Measurements from ENCODE around the gene RP9.

The RP9 gene, protein sequence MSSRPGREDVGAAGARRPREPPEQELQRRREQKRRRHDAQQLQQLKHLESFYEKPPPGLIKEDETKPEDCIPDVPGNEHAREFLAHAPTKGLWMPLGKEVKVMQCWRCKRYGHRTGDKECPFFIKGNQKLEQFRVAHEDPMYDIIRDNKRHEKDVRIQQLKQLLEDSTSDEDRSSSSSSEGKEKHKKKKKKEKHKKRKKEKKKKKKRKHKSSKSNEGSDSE

DNA sequence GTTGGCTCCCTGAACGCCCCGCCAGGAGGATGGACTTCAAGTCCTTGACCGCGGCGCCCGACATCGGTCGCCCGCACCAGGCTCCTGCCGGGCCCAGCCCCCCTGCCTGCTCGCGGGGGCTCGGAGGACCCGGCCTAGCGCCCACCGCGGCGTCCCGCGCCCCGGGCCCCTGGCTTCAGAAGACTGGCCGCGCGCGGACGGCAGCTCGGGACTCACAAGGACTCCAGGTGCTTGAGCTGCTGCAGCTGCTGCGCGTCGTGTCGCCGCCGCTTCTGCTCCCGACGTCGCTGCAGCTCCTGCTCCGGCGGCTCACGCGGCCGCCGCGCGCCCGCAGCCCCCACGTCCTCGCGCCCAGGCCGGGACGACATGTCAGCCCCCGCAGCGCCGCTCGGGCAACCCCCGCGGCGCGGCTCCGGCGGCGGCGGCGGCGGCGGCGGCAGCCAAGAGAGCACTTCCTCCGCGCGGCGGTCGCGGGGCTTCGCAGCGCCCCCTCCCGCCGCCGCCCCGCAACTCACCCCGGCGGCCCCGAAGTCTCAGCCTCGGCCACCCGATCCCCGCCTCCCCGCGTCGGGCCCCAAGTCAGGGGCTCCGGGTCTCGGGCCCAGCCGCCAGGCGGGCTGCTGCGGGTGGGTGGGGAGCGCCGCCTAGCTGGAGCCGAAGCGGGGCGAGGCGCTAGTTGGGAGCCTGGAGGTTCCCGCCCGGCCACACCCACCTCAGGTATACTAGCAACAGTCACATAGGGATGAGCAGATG is at the start of gene RP9:
TSS of gene RP9 (minus strand) at position 400 of the 753 bp plus-strand sequence. CDS start at position 368, 32 bp downstream.
- peak; percentile 62 to 73 for DNase-seq

DNA sequence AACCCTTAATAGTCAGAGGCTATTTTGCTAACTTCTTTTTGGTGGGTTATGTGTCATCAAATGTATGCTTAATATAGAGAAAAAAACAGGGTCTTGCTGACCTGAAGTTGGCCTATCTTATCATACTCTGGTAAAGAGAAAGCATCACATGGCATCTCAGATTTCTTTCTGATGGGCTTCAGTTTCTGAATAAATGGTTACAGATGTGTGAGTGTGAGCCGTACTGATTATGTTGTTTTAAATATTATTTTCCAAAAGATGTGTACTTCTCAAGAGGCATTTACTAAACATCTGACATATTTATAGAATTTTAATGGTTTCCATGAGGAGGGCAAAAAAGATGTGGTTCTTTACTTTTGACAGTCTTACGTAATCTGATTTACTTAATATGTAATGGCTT is 48.6 kb upstream of the RP9 start:
- no peak for DNase-seq

DNA sequence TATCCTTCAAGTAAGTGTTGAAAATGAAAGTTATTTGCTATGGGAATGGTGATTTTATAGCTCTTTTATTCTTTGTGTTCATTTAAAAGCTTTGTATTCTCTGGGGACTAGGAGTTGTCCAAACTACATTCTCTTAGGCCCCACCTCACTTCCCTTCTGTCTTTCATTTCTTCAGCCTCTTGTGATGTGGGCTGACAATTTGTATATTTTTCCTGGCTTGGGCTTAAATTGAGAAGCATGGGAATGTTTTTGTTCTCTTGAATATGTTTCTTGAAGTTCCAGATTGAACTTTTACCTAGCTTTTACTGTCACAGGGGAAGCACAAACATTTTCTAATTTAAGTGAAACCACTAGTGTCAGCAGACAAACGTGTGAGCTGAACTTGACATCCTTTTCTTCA is 48.1 kb upstream of the RP9 start:
- DNase-seq, result no peak

DNA sequence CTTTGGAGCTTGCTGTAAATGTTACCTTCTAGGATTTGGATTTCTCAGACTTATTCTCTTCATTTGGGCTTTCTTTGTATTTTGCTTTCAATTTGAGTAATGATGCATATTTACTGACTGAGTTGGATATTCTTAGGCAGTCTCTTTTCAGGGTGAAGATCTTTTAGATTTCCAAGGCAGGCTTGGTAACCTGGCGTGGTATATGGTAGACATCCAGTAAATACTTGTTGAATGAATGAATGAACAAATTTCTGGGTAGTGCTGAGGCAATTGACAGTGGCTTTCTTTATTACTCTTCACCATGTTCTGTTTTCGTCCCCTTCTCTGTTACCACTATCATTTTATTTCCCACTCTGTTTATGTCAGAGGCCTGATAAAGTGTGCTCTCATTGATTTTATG is 47.2 kb upstream of the RP9 start:
- no peak for DNase-seq

DNA sequence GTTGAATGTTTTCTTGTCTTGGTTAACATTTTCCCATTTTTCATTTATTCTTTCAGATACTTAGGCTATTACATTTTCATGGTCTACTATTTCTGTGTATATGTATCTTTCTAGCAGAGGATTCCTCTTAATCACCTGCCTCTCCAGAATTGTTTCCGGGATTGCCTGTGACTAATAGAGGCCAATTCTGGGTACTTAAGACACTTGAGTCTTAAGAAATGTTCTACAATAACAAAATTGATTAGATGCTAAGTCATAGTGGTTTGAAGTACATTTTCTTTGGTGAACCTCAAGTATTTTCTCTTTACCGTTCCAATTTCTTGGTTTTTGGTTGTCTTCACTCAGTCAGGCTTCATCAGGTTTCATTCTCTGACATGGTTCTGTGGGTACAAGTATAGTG is 46.6 kb upstream of the RP9 start:
- DNase-seq, result no peak

DNA sequence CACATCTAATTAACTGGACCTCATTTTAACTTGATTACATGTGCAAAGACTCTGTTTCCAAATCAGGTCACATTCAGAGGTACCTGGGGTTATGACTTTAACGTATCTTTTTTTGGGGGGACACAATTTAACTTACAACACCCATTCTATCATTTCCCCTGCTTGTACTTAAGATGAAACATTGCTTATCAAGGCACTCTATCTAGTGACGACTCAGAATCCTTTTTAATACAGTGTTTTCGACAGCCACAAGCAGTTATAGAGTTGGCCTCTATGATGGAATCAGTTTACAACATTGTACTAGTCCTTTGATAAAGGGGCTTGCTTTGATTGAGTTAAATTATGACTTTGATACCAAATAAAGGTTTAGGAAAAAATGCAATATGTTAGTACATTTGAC is 42.9 kb upstream of the RP9 start:
- no peak for DNase-seq

DNA sequence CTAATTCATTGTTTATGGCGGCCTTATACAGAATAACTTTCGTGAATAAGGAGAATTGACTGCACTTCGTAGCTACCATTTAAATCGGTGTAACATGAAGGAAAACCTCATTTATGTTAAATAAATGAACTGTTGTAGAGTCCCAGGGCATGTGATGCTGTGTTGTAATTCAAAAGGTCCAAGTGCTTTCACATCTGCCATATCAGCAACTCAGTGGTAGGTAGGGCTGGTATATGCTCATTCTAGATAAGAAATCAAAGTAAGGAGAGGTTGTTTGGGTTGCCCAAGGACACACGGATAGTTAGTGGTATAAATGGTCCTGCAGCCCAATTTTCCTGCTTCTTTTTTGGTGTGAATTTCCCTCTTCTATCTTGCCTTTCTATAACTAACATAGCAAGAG is 36.0 kb upstream of the RP9 start:
- DNase-seq, result no peak

DNA sequence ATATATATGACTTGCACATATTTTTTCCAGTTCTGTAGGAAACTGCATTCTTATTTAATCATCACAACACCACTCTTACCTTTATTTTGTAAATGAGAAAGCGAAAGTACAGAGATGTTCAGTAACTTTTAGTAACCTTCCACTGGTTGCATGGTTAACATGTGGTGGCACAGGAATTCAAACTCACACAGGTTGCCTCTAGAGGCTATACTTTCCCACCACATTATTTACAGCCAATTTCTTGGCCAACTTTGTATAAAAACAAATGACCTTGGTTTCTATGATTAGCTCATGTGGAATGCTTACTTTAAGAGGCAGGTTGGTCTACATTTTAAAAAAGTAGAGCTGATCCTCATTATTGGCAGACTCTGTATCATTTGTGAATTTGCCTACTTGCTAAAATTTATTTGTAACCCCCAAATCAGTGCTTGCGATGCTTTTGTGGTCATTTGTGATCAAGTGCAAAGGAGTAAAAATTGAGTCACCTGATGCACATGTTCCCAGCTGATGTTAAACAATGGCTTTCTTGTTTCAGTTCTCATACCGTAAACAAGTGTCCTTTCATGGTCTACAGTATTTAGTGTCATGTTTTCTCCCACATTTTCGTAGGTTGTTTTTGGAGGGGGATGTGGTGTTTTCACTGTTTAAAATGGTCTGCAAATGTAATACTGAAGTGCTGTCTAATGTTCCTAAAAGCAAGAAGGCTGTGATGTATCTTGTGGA is 35.0 kb upstream of the RP9 start:
- DNase-seq, result no peak

DNA sequence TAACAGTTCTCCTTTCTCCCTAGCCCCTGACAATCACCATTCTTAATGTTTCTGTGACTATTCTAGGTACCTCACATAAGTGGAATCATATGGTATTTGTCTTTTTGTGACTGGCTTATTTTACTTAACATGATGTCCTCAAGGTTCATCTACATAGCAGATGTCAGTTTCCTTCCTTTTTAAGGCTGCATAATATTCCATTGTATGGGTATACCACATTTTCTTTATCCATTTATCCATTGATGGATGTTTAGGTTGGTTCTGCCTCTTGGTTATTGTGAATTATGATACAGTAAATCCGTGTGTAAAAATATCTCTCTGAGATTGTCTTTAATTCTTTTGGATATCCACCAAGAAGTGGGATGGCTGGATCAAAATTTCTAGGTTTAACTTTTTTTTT is 33.4 kb upstream of the RP9 start:
- no peak for DNase-seq

DNA sequence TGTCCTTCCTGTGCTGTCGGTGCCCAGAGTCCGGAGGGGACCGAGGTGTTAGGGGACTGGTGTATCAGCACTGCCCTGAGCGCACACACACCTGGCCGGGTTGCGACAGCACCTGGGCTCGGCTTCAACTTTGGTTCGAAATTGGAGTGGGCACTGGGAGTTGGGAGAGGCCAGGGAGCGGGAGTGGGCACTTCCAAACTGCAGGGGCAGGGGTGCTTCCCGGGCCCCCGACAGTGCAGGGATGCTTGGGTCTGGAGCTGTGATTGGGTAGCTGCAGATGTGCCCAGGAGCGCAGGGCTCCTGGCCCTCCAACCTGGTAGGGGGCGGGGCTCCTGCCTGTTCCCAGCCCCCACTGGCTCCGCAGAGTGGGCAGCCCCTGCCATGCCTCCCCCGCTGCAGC is 27.9 kb upstream of the RP9 start:
- no peak for DNase-seq

DNA sequence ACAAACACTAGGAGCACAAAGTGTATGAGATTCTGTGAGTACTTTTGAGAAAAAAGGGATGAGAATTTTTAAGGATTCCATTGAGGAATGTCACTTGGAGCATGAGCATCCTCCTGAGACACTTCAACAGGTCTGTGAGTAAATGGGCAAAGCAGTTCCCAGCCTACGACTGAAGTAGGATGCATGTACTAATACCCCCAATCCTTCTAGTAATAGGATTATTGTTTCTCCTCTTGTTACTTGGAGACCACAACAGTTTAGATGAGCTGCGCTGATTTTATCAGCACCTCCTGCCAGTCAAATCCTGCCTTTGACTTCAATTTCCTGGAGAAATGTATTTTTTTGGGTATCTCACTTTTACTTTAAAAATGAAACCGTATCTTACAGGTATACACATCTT is 21.0 kb upstream of the RP9 start:
- no peak for DNase-seq

DNA sequence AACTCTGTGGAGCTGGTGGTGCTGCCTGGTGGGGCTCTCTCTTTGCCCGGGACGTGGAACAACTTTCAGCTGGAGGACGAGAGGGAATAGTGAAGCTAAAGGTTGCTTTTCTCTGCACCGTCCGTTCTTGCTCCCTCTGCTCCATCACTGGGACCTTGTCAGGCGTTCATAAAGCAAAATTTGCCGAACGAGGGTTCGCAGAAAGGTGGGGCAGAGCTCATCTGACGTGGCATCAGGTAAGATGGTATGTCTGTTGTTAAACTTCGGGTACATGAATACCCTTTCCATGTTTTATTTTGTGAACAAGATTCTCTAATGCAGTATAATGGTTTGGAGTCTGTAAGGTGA is 20.6 kb upstream of the RP9 start:
- DNase-seq, result no peak

DNA sequence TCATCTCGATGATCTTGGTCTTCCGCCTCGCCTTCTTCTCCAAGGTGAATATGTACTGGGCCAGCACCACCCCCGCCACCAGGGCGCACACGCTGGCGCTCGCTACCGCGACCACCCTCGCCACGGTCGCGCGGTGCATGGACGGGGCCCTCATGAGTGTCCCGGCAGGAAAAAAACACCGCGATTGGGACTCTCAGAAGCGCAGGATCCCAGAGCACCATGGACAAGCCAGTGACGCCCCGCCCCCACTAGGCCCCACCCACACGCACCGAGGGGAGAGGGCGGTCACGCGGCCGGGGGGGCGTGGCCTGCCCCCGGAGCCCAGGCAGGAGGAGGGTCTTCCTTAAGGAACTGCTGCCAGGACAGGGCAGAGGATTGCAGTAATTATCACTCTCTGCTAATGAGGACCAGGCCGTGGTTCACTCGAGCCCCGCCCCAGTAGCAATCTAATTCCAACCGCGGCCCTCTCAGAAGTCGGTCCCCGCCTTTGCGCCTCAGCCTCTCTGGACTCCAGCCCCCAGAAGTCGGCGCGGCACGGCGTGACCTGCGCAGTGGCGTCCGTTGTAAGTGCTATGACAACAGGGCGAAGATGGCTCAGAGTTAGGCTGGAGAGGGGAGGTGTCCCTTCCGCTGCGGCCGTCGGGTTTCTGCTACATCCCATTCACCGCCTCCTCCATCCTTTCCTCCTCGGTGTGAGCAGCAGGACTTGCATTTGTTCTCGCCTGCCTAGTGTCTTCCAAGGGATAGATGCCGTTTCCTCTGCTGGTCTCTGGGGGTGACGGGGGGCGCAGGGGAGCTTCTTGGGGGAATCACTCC is 20.0 kb upstream of the RP9 start, which contains the start of gene BBS9:
TSS of gene BBS9 (plus strand) at position 575 of the 816 bp plus-strand sequence. CDS start 16,689 bp downstream, outside the sequence.
- peak; percentile 84 to 85 for DNase-seq

DNA sequence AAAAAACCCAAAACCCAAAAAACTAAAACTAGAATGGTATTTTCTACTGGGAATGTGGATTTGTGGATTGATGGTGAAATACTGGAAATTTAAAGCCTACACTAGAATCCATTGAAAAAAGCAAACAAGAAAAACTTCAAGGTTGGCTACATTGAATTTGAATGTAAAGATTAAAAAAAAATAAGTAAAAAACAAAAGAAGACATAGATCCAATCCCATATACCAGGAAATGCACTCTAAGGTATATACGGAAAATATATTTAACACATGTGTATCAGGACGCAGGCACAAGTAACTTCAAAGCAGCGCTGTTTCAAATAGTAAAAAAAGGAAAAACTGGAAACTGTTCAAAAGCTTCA is 19.4 kb upstream of the RP9 start:
- no peak for DNase-seq

DNA sequence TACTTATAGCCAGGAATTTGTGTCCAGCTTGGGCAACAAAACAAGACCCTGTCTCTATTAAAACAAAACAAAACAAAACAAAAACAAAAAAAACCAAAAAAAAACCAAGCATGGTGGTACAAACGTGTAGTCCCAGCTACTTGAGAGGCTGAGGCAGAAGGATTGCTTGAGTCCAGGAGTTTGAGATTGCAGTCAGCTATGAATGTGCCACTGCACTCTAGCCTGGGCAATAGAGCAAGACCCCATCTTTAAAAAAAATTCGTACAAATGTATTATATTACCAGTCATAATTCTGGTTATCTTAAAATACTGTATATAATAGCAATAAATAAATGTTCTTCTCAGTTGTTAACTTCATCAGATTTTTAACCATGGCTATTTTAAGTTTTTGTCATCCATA is 17.9 kb upstream of the RP9 start:
- no peak for DNase-seq

DNA sequence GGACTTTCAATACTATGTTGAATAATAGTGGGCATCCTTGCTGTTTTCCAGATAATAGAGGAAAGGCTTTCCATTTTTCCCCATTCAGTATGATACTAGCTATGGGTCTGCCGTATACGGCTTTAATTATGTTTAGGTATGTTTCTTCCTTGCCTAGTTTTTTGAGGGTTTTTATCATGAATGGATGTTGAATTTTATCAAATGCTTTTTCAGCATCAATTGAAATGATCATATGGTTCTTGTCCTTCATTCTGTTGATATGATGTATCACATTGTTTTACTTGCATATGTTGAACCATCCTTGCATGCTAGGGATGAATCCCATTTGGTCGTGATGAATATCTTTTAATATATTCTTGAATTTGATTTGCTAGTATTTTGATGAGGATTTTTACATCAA is 9.2 kb upstream of the RP9 start:
- DNase-seq, result no peak

DNA sequence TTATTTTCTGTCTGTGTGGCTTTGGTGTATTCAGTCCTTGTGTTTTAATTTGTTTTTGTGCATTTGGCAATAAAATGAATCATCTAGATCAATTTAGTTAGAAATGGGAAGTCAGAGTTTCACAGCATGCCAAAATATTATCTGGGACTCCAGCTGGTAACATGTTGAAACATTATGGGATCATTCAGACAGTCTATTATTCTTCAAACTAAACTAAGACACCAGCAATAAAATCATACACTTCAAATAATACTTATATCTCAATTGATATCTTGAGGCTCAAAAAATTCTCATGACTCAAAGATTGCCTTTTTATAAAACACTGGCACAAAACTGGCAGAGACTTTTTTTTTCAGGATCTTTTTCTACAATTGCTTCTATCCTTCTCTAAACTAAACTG is 5.8 kb upstream of the RP9 start:
- DNase-seq, result no peak

DNA sequence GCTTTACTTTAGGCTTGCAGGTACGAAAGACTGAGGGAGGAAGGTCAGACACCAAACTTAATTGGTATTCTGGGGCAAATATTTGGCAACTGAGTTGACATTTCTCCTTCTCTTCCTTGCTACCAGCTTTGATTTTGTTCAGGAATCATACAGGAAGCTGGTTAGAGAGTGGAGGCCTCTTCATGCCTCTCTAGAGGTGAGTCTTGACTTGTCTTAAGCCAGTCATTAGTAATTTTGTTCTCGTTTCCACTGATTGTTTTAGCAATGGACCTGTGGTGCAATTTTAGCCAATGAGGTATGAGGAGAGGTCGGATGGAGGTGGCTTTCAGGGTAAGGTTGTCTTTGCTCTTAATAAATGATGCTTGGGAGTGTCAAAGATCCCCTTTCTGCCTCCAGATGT is 2.4 kb upstream of the RP9 start:
- no peak for DNase-seq

DNA sequence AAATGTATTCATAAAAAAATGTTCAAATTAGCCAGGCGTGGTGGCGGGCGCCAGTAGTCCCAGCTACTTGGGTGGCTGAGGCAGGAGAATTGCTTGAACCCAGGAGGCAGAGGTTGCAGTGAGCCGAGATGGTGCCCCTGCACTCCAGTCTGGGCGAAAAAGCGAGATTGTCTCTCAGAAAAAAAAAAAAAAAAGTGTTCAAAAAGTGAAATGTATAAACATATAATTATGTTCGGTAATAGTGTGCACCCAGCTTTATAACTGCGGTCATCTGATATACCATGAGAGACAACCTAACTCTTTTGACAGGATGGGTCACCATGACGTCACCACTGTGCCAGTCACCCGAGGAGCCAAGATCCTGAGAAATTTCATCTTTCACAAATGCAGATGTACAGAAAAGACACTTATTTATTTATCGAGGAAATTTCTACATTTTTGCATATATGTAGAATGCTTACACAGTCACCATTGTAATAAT is 594 bp upstream of the RP9 start:
- DNase-seq, result no peak

DNA sequence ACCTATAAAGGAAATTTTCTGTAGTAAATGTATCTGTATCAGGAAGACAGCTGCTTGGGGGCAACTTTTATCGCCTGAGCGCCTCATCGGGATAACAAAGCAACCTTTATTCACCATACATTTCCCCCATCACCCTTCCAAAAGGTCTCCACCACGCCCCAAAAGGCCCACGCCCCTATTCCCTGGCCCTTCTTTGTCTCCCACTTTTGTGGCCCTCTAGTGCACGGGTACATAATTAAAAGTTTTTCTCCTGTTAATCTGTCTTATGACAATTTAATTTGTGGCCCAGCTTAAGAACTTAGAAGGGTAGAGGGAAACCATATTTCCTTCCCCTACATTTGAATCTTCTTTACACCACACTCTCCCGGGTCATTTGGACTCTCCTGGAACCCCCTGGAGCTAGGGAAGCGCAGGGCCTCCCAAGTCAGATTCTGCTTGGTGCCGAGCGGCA is 625 bp downstream of the RP9 start:
- DNase-seq, result no peak

DNA sequence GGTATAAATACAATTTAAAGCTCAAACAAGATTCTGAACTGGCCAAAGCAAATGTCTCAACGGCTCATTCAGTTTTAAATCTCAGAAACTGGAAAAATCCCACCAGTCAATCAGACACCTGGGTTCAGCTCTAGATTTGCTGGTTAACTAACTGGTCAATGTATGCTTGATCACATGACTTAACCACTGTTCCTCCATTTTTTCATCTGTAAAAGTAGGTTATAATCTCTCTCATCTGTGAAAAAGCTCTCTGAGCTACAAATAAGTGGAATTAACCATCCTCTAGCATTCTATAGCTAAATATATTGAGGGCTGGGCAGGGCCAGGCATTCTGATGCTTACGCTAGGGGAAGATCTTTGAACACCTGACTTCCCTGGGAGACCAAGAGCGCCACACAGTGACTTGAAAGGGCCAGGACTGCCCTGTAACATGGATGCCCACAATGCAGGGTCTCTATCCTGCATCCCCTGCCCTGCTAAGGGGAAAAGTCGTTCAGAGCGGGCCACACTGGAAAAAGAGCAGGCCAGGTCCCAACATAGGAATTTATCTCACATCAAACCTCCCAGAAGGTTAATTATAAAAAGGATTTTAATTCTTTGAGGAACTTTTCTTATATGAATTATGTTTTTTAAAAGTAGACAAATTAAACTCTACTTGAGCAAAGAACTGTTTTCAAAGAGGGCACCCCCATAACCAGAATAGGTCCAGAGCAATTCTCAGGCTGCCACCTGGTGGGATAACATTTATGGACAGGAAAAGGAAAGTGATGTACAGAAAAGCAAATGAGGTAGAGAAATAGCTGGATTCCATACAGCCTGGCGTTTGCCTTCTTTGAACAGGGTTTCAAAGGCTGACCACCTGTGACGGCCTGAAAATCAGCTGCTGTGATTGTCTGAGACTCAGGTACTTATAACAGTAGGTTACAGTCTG is 1.8 kb downstream of the RP9 start:
- peak in 1 of 2 donors; percentile 17 for DNase-seq

DNA sequence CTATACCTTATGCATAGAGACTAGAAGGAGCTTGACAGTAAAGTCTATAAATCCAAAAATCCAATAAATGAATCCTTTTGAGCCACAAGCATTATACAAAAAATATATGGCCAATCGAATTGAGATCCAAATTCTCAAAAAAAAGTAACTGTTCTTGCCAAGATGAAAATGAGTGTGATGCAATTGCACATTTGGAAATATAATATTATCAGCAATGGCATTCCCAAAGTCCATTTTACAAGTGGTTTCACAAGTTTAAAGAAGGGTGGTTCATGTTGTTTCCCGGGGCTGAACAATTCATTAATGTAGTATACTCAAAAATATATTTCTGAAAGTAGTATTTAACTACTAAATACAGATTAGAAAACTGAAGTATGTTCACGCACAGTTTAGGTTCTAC is 7.3 kb downstream of the RP9 start:
- no peak for DNase-seq

Measured in stimulated activated CD4-positive, alpha-beta T cell treated with anti-CD3 and anti-CD28 coated beads, Interleukin-2, amount 100 ng/mL, for 48 hours (primary cell).